ENCODE measurements around the gene POLR1G. TPM values are rescaled to one million over a fixed set of nuclear protein-coding genes. Genes with fewer than 3 reads are reported as not detected.

POLR1G gene
- total and polyA plus RNA-seq, 9 of the 15 experiments (the other 6 are each of a cell fraction or from before 2014, with no cell fraction given) = 3.0 to 50.1 (median 27.4) TPM

DNA sequence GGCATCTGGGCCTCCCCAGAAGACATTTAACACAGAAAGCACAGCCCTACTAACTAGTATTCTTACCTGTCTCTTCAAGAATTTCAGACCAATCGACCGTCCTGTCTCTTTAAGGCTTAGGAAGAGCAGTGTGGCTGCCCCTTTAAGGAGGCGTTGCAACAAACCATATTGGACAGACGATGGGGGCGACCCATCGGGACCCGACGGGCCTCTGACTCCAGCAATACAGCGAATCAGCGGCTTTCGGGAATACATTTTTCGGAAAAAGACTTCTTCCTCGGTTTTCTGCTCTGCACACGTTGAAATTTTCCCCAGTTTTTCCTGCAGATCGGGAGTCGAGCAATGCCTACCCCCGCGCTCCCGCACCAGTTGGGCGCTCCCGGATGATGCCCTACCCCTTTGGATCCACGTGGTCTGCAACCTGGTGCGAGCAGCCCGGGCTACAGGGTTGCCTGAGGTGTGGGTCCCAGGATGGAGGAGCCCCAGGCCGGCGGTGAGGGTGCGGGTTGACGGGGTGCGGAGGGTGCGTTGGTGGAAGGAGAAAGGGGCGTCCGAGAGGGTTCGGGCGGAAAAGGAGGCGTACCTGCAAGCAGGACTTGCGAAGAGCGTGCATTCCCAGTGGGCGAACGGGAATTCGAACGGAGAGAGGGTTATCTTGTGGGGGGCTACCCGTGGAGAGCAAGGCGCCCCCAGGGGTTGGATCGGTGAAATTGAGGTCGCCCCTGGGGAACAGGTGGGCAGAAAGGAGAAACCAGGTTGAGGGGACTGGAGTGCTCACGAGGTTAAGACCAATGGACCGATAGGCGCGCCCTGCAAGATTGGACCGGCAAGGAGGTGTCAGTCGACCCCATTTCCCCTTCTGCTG lies at the start of gene POLR1G (continued):
- TF ChIP-seq, protein P1, sequence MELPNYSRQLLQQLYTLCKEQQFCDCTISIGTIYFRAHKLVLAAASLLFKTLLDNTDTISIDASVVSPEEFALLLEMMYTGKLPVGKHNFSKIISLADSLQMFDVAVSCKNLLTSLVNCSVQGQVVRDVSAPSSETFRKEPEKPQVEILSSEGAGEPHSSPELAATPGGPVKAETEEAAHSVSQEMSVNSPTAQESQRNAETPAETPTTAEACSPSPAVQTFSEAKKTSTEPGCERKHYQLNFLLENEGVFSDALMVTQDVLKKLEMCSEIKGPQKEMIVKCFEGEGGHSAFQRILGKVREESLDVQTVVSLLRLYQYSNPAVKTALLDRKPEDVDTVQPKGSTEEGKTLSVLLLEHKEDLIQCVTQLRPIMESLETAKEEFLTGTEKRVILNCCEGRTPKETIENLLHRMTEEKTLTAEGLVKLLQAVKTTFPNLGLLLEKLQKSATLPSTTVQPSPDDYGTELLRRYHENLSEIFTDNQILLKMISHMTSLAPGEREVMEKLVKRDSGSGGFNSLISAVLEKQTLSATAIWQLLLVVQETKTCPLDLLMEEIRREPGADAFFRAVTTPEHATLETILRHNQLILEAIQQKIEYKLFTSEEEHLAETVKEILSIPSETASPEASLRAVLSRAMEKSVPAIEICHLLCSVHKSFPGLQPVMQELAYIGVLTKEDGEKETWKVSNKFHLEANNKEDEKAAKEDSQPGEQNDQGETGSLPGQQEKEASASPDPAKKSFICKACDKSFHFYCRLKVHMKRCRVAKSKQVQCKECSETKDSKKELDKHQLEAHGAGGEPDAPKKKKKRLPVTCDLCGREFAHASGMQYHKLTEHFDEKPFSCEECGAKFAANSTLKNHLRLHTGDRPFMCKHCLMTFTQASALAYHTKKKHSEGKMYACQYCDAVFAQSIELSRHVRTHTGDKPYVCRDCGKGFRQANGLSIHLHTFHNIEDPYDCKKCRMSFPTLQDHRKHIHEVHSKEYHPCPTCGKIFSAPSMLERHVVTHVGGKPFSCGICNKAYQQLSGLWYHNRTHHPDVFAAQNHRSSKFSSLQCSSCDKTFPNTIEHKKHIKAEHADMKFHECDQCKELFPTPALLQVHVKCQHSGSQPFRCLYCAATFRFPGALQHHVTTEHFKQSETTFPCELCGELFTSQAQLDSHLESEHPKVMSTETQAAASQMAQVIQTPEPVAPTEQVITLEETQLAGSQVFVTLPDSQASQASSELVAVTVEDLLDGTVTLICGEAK (IDR thresholded peaks at IDR 0.05) = peak; percentile 69; the same call in 1 of the 2 replicates
- TF ChIP-seq, protein P1 (CRISPR knock-in tag; IDR thresholded peaks at IDR 0.05) = no peak
- TF ChIP-seq MAZ (CRISPR knock-in tag; conservative IDR thresholded peaks at IDR 0.05 in 1 of 2, IDR thresholded peaks at IDR 0.05 in 1 of 2) (peak; percentile 39 to 52; a peak in 3 of 4 replicates), DPF2 (IDR thresholded peaks at IDR 0.05) (no peak; the same call in 1 of the 2 replicates), ZBTB7A (IDR thresholded peaks at IDR 0.05; ENCODE audit: borderline replicate concordance, control insufficient read depth, low read depth, low read length) (no peak), HDAC6 (IDR thresholded peaks at IDR 0.05; ENCODE audit: low read depth, low read length) (no peak), PRPF4 (IDR thresholded peaks at IDR 0.05; ENCODE audit: insufficient read depth, low read depth, low read length, poor library complexity, severe bottlenecking) (no peak)

All from K562 (cell line).